B cell (primary cell): ENCODE data around the gene EIF1AD. TPM values are rescaled to one million over a fixed set of nuclear protein-coding genes. Genes with fewer than 3 reads are reported as not detected.
A peak's percentile ranks its signal among the peaks of the same experiment; 100 is the strongest.

Experiments used
- ATAC-seq: fragments of 200-7000 bp; cut with Tn5 transposase; one replicate; pipeline ENCODE4 v1.10.0; 2021; ENCODE audit warnings: low read depth, mild to moderate bottlenecking, moderate number of reproducible peaks, moderate library complexity
- CTCF ChIA-PET: fragments of 350-600 bp; sonication (Branson Sonifier 250); formaldehyde crosslinking; loops from one replicate; lab custom pipeline; 2021; ENCODE audit warnings: antibody characterized with exemption, inconsistent platforms; lab: Charles Lee
- POLR2A ChIA-PET: fragments of 350-600 bp; sonication (Branson Sonifier 250); formaldehyde crosslinking; loops from one replicate; lab custom pipeline; 2021; ENCODE audit warnings: antibody characterized with exemption; lab: Charles Lee
- DNase-seq: peaks from one replicate; pipeline ENCODE4 v3.0.0; 2013
- H2AFZ ChIP-seq: 2 replicates; pipeline ENCODE4 v1.6.1; 2012; ENCODE audit warnings: mild to moderate bottlenecking, low read depth, low read length; ENCODE audit not compliant: insufficient read depth, poor library complexity, severe bottlenecking
- H3K27ac ChIP-seq, 2 donors: 1 replicate in 1 of 2; 2 replicates in 1 of 2; pipeline ENCODE4 v1.5.1; 2012 to 2013; ENCODE audit warnings: low read length in 2 of 2, mild to moderate bottlenecking in 2 of 2, moderate library complexity in 1 of 2
- H3K27me3 ChIP-seq, 4 experiments: fragments of 200-600 bp in 1 of 4; sonication (generic) in 1 of 4; replicated peaks in 1 of 4; 1 replicate in 2 of 4; 2 replicates in 2 of 4; pipeline versions ENCODE4 v1.6.1 to v1.7.0; 2013 to 2016; ENCODE audit warnings: low read length in 3 of 4, mild to moderate bottlenecking in 2 of 4, mixed read lengths in 1 of 4, moderate library complexity in 1 of 4; ENCODE audit not compliant: insufficient read depth in 4 of 4, control insufficient read depth in 3 of 4; ENCODE audit errors: control extremely low read depth in 1 of 4
- H3K36me3 ChIP-seq, 2 experiments: replicated peaks in 1 of 2; 1 replicate in 1 of 2; 2 replicates in 1 of 2; pipeline versions ENCODE4 v1.6.1 to v1.7.1; 2013; ENCODE audit warnings: low read length in 1 of 2; ENCODE audit not compliant: insufficient read depth in 2 of 2, control insufficient read depth in 1 of 2; ENCODE audit errors: control extremely low read depth in 1 of 2, extremely low read depth in 1 of 2
- H3K4me1 ChIP-seq, 2 donors: fragments of 200-600 bp in 1 of 2; sonication (generic) in 1 of 2; 1 replicate in 1 of 2; 2 replicates in 1 of 2; pipeline versions ENCODE4 v1.5.1 to v1.6.1; 2013 to 2017; ENCODE audit warnings: low read length in 2 of 2; ENCODE audit not compliant: control insufficient read depth in 2 of 2, insufficient read depth in 2 of 2
- H3K4me2 ChIP-seq: replicated peaks from 2 replicates; pipeline ENCODE3; 2012; ENCODE audit warnings: mild to moderate bottlenecking, low read depth, low read length; ENCODE audit not compliant: poor library complexity, severe bottlenecking
- H3K4me3 ChIP-seq, 5 experiments: fragments of 200-600 bp in 1 of 5; sonication (generic) in 1 of 5; 1 replicate in 3 of 5; 2 replicates in 2 of 5; pipeline versions ENCODE4 v1.5.1 to v1.7.0; 2011 to 2016; ENCODE audit warnings: low read length in 4 of 5, mild to moderate bottlenecking in 4 of 5, low read depth in 2 of 5, control low read depth in 1 of 5, moderate library complexity in 1 of 5; ENCODE audit not compliant: insufficient read depth in 1 of 5; ENCODE audit errors: control extremely low read depth in 1 of 5, extremely low read depth in 1 of 5
- H3K79me2 ChIP-seq: fragments of 200-600 bp; sonication (generic); one replicate; pipeline ENCODE4 v1.6.0; 2016; ENCODE audit warnings: low read length; ENCODE audit not compliant: control insufficient read depth, insufficient read depth
- H3K9ac ChIP-seq: fragments of 200-600 bp; sonication (generic); 2 replicates; pipeline ENCODE4 v1.6.1; 2017; ENCODE audit warnings: mild to moderate bottlenecking, low read length, moderate library complexity
- H3K9me3 ChIP-seq, 3 donors: one replicate each; pipeline versions ENCODE4 v1.6.1 to v1.7.1; 2013; ENCODE audit warnings: low read length in 2 of 3; ENCODE audit not compliant: control insufficient read depth in 2 of 3, insufficient read depth in 1 of 3; ENCODE audit errors: control extremely low read depth in 1 of 3
- H4K20me1 ChIP-seq: 2 replicates; pipeline ENCODE4 v1.6.0; 2012; ENCODE audit warnings: mild to moderate bottlenecking, low read length; ENCODE audit not compliant: insufficient read depth, control insufficient read depth, poor library complexity, severe bottlenecking
- H3K27ac Mint-ChIP-seq: one replicate; pipeline ENCODE4 v1.8.0; 2021; ENCODE audit warnings: mixed read lengths
- H3K27me3 Mint-ChIP-seq: one replicate; pipeline ENCODE4 v1.8.0; 2021; ENCODE audit warnings: mixed read lengths
- H3K4me1 Mint-ChIP-seq: one replicate; pipeline ENCODE4 v1.8.0; 2021; ENCODE audit warnings: mixed read lengths
- H3K4me3 Mint-ChIP-seq: one replicate; pipeline ENCODE4 v1.8.0; 2021; ENCODE audit warnings: mixed read lengths
- H3K9me3 Mint-ChIP-seq: one replicate; pipeline ENCODE4 v1.8.0; 2022; ENCODE audit warnings: mixed read lengths; ENCODE audit not compliant: insufficient read depth
- CTCF ChIP-seq: fragments of 200-600 bp; IDR thresholded peaks from one replicate; pipeline ENCODE4 v1.8.0; 2022; ENCODE audit warnings: antibody characterized with exemption, mild to moderate bottlenecking
- EZH2 ChIP-seq: IDR thresholded peaks from 2 replicates; pipeline ENCODE4 v1.6.1; 2012; ENCODE audit warnings: borderline replicate concordance, low read depth, mild to moderate bottlenecking, moderate library complexity, low read length; ENCODE audit not compliant: insufficient read depth, poor library complexity, severe bottlenecking
- WGBS: methylation state at CpG from one replicate; pipeline ENCODE4 v1.1.5; 2013; ENCODE audit warnings: missing lambda C conversion rate; ENCODE audit not compliant: insufficient coverage; 5-methylcytosine and 5-hydroxymethylcytosine counted together
- intact Hi-C: fragments of 100-400 bp; cut with micrococcal nuclease; formaldehyde crosslinking; loops from one replicate; pipeline ENCODE4 v1.10.0; 2022
- polyA plus RNA-seq: library from polyadenylated mRNA; depleted of rRNA; stranded (reverse); fragments of >200 nt; gene quantifications from 2 replicates; pipeline ENCODE4 v1.2.3, GENCODE V29; 2012
- total RNA-seq, 2 donors: library from RNA; stranded (reverse); fragments of 120-200 nt in 1 of 2; gene quantifications; 1 replicate in 1 of 2; 2 replicates in 1 of 2; pipeline versions ENCODE4 v1.2.3 to v1.2.4, GENCODE V29; 2013 to 2022

EIF1AD gene
- total and polyA plus RNA-seq, 2 donors (not counting 1 experiment from before 2014, with no cell fraction given) = 56.9 to 65.2 TPM

- H3K9ac ChIP-seq = no peak overlapping the region
- peaks cover 9% of the 10 kb centered on the region for H3K4me1 Mint-ChIP-seq
- H3K79me2 ChIP-seq = peaks cover 34% of the 10 kb centered on the region
- peaks cover 45% of the 10 kb centered on the region for H4K20me1 ChIP-seq
- no peaks in the 10 kb centered on the region for H3K27me3 ChIP-seq
- ChIA-PET CTCF (interaction anchor here (1.6 kb wide), 2 partner anchors 79 to 84 kb away, joined by 4 read pairs; partner anchors contain the start of gene CCDC85B), POLR2A (no interaction called here)
- H3K27me3 Mint-ChIP-seq = no peaks in the 10 kb centered on the region
- H3K27ac ChIP-seq = no peak overlapping the region
- no peak overlapping the region for H3K4me3 ChIP-seq
- no peak overlapping the region for H2AFZ ChIP-seq
- TF ChIP-seq EZH2 (no peak), CTCF (no peak)
- H3K4me1 ChIP-seq = peaks cover 2 to 4% of the 10 kb centered on the region in 2 donors
- no peaks in the 10 kb centered on the region for H3K9me3 Mint-ChIP-seq
- no peak overlapping the region for H3K4me2 ChIP-seq
- peaks cover 10 to 77% of the 10 kb centered on the region in 2 experiments for H3K36me3 ChIP-seq
- H3K9me3 ChIP-seq = no peaks in the 10 kb centered on the region
- 94% methylated on average over 11 of the region's 15 CpGs for WGBS
- H3K27ac Mint-ChIP-seq = peak overlapping the region; percentile 26
- H3K4me3 Mint-ChIP-seq = no peak overlapping the region
- intact Hi-C loops = no loop called here
- DNase-seq (no peak), ATAC-seq (no peak)
These were observed 33.1 kb downstream of the EIF1AD start for GRCh38 chr11:65968600-65969482.
